Kidney (tissue), 14 donors: Measurements from ENCODE around the gene PAFAH1B1. TPM values are rescaled to one million over a fixed set of nuclear protein-coding genes. Genes with fewer than 3 reads are reported as not detected.

Experiments used
- DNase-seq, 5 donors: peaks; one replicate each; pipeline ENCODE4 v3.0.0-alpha.2; 2013 to 2020
- FAIRE-seq: peaks from 2 replicates; lab custom pipeline; 2012; peaks lifted over from hg19 to GRCh38; lab: Jason Lieb, UNC
- H3K27ac ChIP-seq, 2 donors: one replicate each; pipeline ENCODE4 v1.7.0; 2013; ENCODE audit warnings: low read depth in 2 of 2, low read length in 2 of 2, inconsistent platforms in 1 of 2
- H3K27me3 ChIP-seq: one replicate; pipeline ENCODE4 v1.7.1; 2013; ENCODE audit warnings: low read length, inconsistent platforms; ENCODE audit not compliant: control insufficient read depth, insufficient read depth
- H3K36me3 ChIP-seq, 3 donors: one replicate each; pipeline versions ENCODE4 v1.7.0 to v1.7.1; 2013; ENCODE audit warnings: low read length in 3 of 3, control low read depth in 1 of 3, inconsistent platforms in 1 of 3; ENCODE audit not compliant: insufficient read depth in 3 of 3, control insufficient read depth in 2 of 3
- H3K4me1 ChIP-seq, 3 donors: one replicate each; pipeline versions ENCODE4 v1.7.0 to v1.7.1; 2013; ENCODE audit warnings: low read length in 3 of 3, inconsistent platforms in 1 of 3, low read depth in 1 of 3; ENCODE audit not compliant: control insufficient read depth in 2 of 3, insufficient read depth in 2 of 3
- H3K4me3 ChIP-seq, 3 donors: one replicate each; pipeline versions ENCODE4 v1.7.0 to v1.8.1; 2013; ENCODE audit warnings: low read length in 3 of 3, control low read depth in 1 of 3, inconsistent platforms in 1 of 3
- H3K9ac ChIP-seq, 3 donors: one replicate each; pipeline versions ENCODE4 v1.7.0 to v1.7.1; 2013; ENCODE audit warnings: low read length in 3 of 3, control low read depth in 1 of 3, inconsistent platforms in 1 of 3
- H3K9me3 ChIP-seq, 3 donors: one replicate each; pipeline versions ENCODE4 v1.7.0 to v1.7.1; 2013; ENCODE audit warnings: low read length in 3 of 3, control low read depth in 1 of 3, inconsistent platforms in 1 of 3; ENCODE audit not compliant: control insufficient read depth in 2 of 3, insufficient read depth in 1 of 3
- intact Hi-C: fragments of 100-400 bp; cut with DNase I; formaldehyde crosslinking; loops from one replicate; pipeline ENCODE4 v1.11.1; 2022
- polyA plus RNA-seq: library from polyadenylated mRNA; stranded (reverse); fragments of 350-450 nt; fragmentation: Illumina TruSeq; extraction: RNeasy Lipid Tissue Mini Kit (QIAGEN cat#74804); gene quantifications from one replicate; pipeline ENCODE4 v1.2.3, GENCODE V29; 2014; ENCODE audit warnings: low read depth, low replicate concordance; ENCODE audit not compliant: insufficient read depth
- total RNA-seq: library from RNA; stranded (reverse); fragmentation: NEBNext Ultra II Directional; extraction: Animal tissue kit (Norgen Biotek cat#: 25700); gene quantifications from one replicate; pipeline ENCODE4 v1.2.1, GENCODE V29; 2021
- TF ChIP-seq, protein P1 (sequence below): IDR thresholded peaks from 3 replicates; pipeline ENCODE4 v1.5.1; 2012; ENCODE audit warnings: mild to moderate bottlenecking, moderate library complexity, borderline replicate concordance; ENCODE audit not compliant: insufficient read depth; ENCODE audit errors: extremely low read depth
- donor health status: control.
- donor health status: control.
- donor health status: control.
- donor health status: control.
- donor health status: control.
- donor health status: DM: yes; HTN: yes; CAD: no.
- donor health status: Normal renal cell carcinoma (clear cell type).

Gene PAFAH1B1
- total and polyA plus RNA-seq, 2 donors from 2014 or later = 46.7 to 125 TPM

DNA sequence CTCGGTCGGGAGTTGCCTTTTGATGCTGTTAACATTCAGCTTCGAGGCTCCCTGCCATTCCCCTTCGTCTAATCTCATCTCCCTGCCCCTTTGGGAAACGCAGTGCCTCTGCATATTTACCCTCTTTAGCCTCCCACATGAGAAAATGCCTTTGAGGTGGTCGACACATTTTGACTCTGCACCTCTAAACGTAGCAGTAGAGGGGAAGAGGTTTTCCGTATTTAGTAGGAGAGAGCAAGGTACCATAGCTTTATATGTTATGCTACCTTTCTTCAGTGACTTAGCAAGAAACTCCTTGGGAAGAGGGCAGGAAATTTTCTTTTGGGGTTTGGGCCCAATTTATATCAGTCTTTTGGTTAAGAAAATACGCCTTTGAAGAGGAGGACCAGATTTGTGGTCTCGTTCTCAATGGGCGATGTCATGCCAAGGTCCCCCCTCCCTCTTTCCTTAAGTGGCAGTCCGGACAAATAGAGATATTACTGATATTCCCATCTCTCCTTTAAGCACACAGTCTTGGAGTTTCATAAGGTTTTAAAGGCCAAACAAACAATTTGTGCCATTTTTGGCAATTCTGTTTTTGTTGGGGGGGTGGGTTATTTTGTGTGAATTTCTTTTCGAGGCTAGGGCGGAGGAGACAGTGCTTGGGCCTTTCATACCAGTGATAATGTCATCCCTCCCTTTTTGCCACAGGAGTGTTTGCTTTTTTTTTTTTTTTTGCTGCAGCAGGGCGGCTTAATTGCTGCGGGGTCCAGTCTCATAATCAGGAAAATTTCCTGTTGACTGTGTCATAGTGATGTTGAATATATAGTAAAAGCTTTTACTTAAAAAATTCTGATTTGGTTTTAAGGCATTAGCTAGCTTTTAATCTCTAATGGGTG lies 1.5 kb downstream of the PAFAH1B1 start:
- H3K4me1 ChIP-seq = peaks cover 0 to 5% (median 5%) of the 10 kb centered on the region in 3 donors
- TF ChIP-seq, protein P1, sequence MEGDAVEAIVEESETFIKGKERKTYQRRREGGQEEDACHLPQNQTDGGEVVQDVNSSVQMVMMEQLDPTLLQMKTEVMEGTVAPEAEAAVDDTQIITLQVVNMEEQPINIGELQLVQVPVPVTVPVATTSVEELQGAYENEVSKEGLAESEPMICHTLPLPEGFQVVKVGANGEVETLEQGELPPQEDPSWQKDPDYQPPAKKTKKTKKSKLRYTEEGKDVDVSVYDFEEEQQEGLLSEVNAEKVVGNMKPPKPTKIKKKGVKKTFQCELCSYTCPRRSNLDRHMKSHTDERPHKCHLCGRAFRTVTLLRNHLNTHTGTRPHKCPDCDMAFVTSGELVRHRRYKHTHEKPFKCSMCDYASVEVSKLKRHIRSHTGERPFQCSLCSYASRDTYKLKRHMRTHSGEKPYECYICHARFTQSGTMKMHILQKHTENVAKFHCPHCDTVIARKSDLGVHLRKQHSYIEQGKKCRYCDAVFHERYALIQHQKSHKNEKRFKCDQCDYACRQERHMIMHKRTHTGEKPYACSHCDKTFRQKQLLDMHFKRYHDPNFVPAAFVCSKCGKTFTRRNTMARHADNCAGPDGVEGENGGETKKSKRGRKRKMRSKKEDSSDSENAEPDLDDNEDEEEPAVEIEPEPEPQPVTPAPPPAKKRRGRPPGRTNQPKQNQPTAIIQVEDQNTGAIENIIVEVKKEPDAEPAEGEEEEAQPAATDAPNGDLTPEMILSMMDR = no peak
- H3K36me3 ChIP-seq = no peaks in the 10 kb centered on the region
- peak overlapping the region; percentile 96 to 98 for H3K27ac ChIP-seq
- H3K9me3 ChIP-seq = no peaks in the 10 kb centered on the region
- peak overlapping the region; percentile 89 to 98 (median 90) for H3K4me3 ChIP-seq
- peak overlapping the region; percentile 86 to 97 (median 94) for H3K9ac ChIP-seq
- peak in 2 of 5 donors; percentile 30 to 52 for DNase-seq
- intact Hi-C loops = no loop called here
- FAIRE-seq = no peak
- H3K27me3 ChIP-seq = no peaks in the 10 kb centered on the region

DNA sequence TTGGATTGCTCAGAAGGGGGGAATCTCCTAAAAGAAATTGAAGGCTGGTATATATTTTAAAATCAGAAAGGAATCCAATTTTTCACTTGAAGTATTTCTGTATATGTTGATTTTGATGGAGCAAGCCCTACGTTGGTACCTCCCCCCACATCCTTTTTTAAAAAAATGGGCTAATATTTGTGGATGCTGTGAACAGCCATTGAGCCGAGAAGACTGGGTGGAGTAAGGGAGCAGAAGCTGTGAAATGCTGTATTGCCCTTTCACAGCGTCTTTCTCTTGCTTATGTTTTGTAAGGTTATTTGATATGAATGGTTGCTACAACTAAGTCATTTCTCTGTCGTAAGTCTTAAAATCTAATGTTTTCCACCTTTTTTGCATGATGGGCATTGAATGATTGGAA lies 2.3 kb downstream of the PAFAH1B1 start:
- H3K27me3 ChIP-seq = no peaks in the 10 kb centered on the region
- intact Hi-C loops = no loop called here
- no peak for FAIRE-seq
- TF ChIP-seq, protein P1 = no peak
- no peaks in the 10 kb centered on the region for H3K9me3 ChIP-seq
- H3K4me1 ChIP-seq = peaks cover 0 to 5% (median 5%) of the 10 kb centered on the region in 3 donors
- DNase-seq = peak in 2 of 5 donors; percentile 12 to 27
- peak overlapping the region in 2 of 3 donors; percentile 86 to 94 for H3K9ac ChIP-seq
- no peaks in the 10 kb centered on the region for H3K36me3 ChIP-seq
- peak overlapping the region in 2 of 3 donors; percentile 12 to 89 for H3K4me3 ChIP-seq
- H3K27ac ChIP-seq = no peak overlapping the region

DNA sequence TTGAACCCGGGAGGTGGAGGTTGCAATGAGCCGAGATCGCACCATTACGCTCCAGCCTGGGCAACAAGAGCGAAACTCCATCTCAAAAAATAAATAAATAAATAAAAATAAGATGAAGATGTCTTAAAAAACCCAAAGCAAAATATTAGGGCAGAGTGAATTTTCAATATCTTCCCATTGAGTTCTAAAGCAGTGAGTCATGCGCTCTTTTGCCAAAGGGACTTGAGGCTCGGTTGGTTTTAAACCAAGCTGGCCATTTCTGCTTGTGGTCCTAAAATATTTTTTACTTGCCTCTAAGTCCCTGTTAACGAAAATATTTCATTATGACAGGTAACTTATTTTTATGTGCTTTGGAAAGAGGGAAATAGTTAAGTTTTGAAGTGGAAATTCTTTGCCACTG lies 4.7 kb downstream of the PAFAH1B1 start:
- Histone ChIP-seq H3K27me3 (no peaks in the 10 kb centered on the region), H3K4me3 (no peak overlapping the region), H3K9ac (no peak overlapping the region), H3K27ac (no peak overlapping the region), H3K36me3 (no peaks in the 10 kb centered on the region), H3K9me3 (no peaks in the 10 kb centered on the region), H3K4me1 (peaks cover 0 to 9% (median 5%) of the 10 kb centered on the region in 3 donors)
- TF ChIP-seq, protein P1 = no peak
- FAIRE-seq (no peak), DNase-seq (no peak)
- intact Hi-C loops = no loop called here
